Measurements from ENCODE around the gene RCAN1. TPM values are rescaled to one million over a fixed set of nuclear protein-coding genes. Genes with fewer than 3 reads are reported as not detected.
A peak's percentile ranks its signal among the peaks of the same experiment; 100 is the strongest.

Gene RCAN1
- total RNA-seq, 1 donor from 2014 or later, result 75.3 TPM

DNA sequence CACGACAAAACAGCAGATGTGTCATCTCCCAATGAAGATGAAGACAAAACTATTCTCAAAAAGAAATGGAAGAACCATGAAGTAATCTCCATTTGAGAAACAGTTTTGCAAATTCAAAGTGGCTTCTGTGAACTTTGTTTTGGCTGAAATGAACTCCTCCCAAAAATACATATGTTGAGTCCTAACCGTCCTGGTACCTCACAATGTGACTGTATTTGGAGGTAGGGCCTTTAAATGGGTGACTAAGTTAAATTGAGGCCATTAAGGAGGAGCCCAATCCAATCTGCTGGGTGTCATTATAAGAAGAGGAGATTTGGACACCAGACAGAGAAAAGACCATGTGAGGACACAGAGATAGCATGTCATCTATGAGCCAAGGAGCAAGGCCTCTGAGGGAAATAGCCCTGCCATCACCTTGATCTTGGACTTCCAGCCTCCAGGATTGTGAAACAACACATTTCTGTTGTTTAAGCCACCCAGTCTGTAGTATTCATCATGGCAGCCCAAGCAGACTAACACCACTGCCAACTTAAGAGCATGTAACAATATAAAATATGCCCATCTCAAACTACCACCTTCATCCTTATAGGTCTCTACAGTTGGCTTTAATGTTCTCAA is 64.6 kb downstream of the RCAN1 start:
- TF ChIP-seq, protein P1, sequence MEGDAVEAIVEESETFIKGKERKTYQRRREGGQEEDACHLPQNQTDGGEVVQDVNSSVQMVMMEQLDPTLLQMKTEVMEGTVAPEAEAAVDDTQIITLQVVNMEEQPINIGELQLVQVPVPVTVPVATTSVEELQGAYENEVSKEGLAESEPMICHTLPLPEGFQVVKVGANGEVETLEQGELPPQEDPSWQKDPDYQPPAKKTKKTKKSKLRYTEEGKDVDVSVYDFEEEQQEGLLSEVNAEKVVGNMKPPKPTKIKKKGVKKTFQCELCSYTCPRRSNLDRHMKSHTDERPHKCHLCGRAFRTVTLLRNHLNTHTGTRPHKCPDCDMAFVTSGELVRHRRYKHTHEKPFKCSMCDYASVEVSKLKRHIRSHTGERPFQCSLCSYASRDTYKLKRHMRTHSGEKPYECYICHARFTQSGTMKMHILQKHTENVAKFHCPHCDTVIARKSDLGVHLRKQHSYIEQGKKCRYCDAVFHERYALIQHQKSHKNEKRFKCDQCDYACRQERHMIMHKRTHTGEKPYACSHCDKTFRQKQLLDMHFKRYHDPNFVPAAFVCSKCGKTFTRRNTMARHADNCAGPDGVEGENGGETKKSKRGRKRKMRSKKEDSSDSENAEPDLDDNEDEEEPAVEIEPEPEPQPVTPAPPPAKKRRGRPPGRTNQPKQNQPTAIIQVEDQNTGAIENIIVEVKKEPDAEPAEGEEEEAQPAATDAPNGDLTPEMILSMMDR (IDR thresholded peaks at IDR 0.05; ENCODE audit: borderline replicate concordance), result no peak
- H3K27ac ChIP-seq (replicated peaks), result no peak overlapping the region
- peaks cover 4% of the 10 kb centered on the region for H3K9me3 ChIP-seq (replicated peaks)
- DNase-seq, result no peak
- peaks cover 49% of the 10 kb centered on the region for H3K4me1 ChIP-seq
- intact Hi-C loops (cut with micrococcal nuclease), result no loop called here
- no peaks in the 10 kb centered on the region for H3K36me3 ChIP-seq
- H3K4me3 ChIP-seq, result no peak overlapping the region
- no peaks in the 10 kb centered on the region for H3K27me3 ChIP-seq (ENCODE audit: low read depth)

GRCh38 chr21:34548781-34549376 is 66.0 kb downstream of the RCAN1 start:
- DNase-seq, result no peak
- Histone ChIP-seq H3K4me3 (no peak overlapping the region), H3K27me3 (ENCODE audit: low read depth) (no peaks in the 10 kb centered on the region), H3K9me3 (replicated peaks) (no peaks in the 10 kb centered on the region), H3K4me1 (peaks cover 54% of the 10 kb centered on the region), H3K27ac (replicated peaks) (no peak overlapping the region), H3K36me3 (no peaks in the 10 kb centered on the region)
- intact Hi-C loops (cut with micrococcal nuclease), result no loop called here
- TF ChIP-seq, protein P1 (IDR thresholded peaks at IDR 0.05; ENCODE audit: borderline replicate concordance), result no peak

DNA sequence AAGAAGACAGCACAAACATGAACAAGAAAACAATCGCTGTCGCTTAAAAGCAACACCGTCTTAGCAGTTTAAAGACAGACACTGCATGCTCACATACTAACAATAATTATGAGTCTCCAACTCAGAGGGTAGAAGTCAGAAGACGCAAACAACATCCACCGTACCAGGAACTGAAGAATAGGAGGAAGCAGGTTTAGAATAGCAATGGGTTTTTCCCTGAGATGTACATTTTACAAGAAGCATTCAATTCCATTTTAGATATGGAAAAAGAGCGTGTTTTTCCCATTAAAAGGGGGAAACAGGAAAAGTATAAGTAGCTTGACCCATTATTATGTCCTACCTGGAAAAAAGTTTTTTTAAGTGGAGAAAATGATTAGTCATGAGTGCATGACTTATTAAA is 68.4 kb downstream of the RCAN1 start:
- Histone ChIP-seq H3K4me1 (peaks cover 48% of the 10 kb centered on the region), H3K27ac (replicated peaks) (peak overlapping the region; percentile 81), H3K27me3 (ENCODE audit: low read depth) (no peaks in the 10 kb centered on the region), H3K4me3 (no peak overlapping the region), H3K9me3 (replicated peaks) (no peaks in the 10 kb centered on the region), H3K36me3 (no peaks in the 10 kb centered on the region)
- TF ChIP-seq, protein P1 (IDR thresholded peaks at IDR 0.05; ENCODE audit: borderline replicate concordance), result no peak
- no peak for DNase-seq
- intact Hi-C loops (cut with micrococcal nuclease), result no loop called here

GRCh38 chr21:34545079-34545884 is 69.6 kb downstream of the RCAN1 start:
- Histone ChIP-seq H3K4me1 (peaks cover 43% of the 10 kb centered on the region), H3K36me3 (no peaks in the 10 kb centered on the region), H3K27ac (replicated peaks) (peak overlapping the region; percentile 81), H3K27me3 (ENCODE audit: low read depth) (no peaks in the 10 kb centered on the region), H3K4me3 (peak overlapping the region; percentile 4), H3K9me3 (replicated peaks) (no peaks in the 10 kb centered on the region)
- no peak for DNase-seq
- TF ChIP-seq, protein P1 (IDR thresholded peaks at IDR 0.05; ENCODE audit: borderline replicate concordance), result no peak
- intact Hi-C loops (cut with micrococcal nuclease), result no loop called here

DNA sequence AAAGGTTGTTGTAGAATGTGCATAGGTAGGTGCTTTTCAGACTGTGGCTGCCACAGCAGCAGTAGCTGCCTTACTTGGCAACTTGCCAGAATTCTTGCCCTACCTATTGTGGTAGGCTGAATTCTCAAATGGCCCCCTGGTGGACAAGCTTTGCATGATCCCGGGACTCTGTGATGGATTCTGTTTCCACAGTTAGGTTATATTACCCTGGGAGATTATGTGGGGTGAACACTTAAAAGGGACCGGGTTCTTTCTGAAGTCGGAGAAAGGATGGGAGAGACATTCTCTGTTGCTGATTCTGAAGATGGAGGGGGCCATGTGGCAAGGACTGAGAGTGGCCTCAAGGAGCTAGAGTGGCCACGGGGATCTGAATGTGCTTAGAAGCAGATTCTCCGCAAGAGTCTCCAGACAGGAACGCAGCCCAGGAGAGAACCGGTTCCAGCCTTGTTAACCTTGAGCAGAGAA is 70.8 kb downstream of the RCAN1 start:
- Histone ChIP-seq H3K27ac (replicated peaks) (peak overlapping the region; percentile 81), H3K36me3 (no peaks in the 10 kb centered on the region), H3K27me3 (ENCODE audit: low read depth) (no peaks in the 10 kb centered on the region), H3K4me1 (peaks cover 43% of the 10 kb centered on the region), H3K9me3 (replicated peaks) (no peaks in the 10 kb centered on the region), H3K4me3 (no peak overlapping the region)
- intact Hi-C loops (cut with micrococcal nuclease), result no loop called here
- peak; percentile 36 for DNase-seq
- TF ChIP-seq, protein P1 (IDR thresholded peaks at IDR 0.05; ENCODE audit: borderline replicate concordance), result peak; percentile 66

Measured in left ventricle myocardium inferior (tissue), 1 donor.